Suprapubic skin (tissue), 4 donors: ENCODE data around the gene SLC30A7. TPM values are rescaled to one million over a fixed set of nuclear protein-coding genes. Genes with fewer than 3 reads are reported as not detected.
A peak's percentile ranks its signal among the peaks of the same experiment; 100 is the strongest.

ENCODE experiments used
- DNase-seq, 2 donors: peaks; one replicate each; pipeline ENCODE4 v3.0.0-alpha.2; 2019; ENCODE audit warnings: low spot score in 2 of 2
- H3K27ac ChIP-seq: fragments of 200-600 bp; sonication (generic); one replicate; pipeline ENCODE4 v1.5.1; 2019
- H3K27me3 ChIP-seq: fragments of 200-600 bp; sonication (generic); one replicate; pipeline ENCODE4 v1.5.1; 2019
- H3K36me3 ChIP-seq: fragments of 200-600 bp; sonication (generic); one replicate; pipeline ENCODE4 v1.5.1; 2019
- H3K4me1 ChIP-seq: fragments of 200-600 bp; sonication (generic); one replicate; pipeline ENCODE4 v1.5.1; 2019
- H3K4me3 ChIP-seq: fragments of 200-600 bp; sonication (generic); one replicate; pipeline ENCODE4 v1.5.1; 2019; ENCODE audit warnings: mild to moderate bottlenecking
- H3K9me3 ChIP-seq: fragments of 200-600 bp; sonication (generic); one replicate; pipeline ENCODE4 v1.5.1; 2019
- EP300 ChIP-seq: sonication (generic); formaldehyde crosslinking; IDR thresholded peaks from one replicate; pipeline ENCODE4 v1.6.1; 2017; ENCODE audit warnings: antibody characterized with exemption
- POLR2A ChIP-seq, 2 donors: fragments of 450-650 bp; IDR thresholded peaks; one replicate each; pipeline ENCODE4 v1.6.1; 2017; ENCODE audit warnings: antibody characterized with exemption in 2 of 2, mild to moderate bottlenecking in 2 of 2, moderate library complexity in 2 of 2
- POLR2AphosphoS5 ChIP-seq, 3 donors: sonication (generic); formaldehyde crosslinking; IDR thresholded peaks; one replicate each; pipeline ENCODE4 v1.6.1; 2017; ENCODE audit warnings: antibody characterized with exemption in 3 of 3
- WGBS: methylation state at CpG from one replicate; pipeline ENCODE4 v1.1.5; 2018; 5-methylcytosine and 5-hydroxymethylcytosine counted together
- total RNA-seq, 4 donors: library from RNA; depleted of rRNA; stranded (reverse); fragments of >200 nt; gene quantifications; one replicate each; pipeline ENCODE4 v1.1.0, GENCODE V29; 2016
- TF ChIP-seq, protein P1 (sequence below), 2 donors: fragments of 200-600 bp in 1 of 2; fragments of 450-650 bp in 1 of 2; sonication (generic) in 1 of 2; IDR thresholded peaks; one replicate each; pipeline ENCODE4 v1.5.1; 2016 to 2019; ENCODE audit warnings: antibody characterized with exemption in 2 of 2, mild to moderate bottlenecking in 1 of 2, moderate library complexity in 1 of 2

SLC30A7 gene
- total RNA-seq, 4 donors from 2014 or later, result 16.4 to 22.5 (median 19.5) TPM

DNA sequence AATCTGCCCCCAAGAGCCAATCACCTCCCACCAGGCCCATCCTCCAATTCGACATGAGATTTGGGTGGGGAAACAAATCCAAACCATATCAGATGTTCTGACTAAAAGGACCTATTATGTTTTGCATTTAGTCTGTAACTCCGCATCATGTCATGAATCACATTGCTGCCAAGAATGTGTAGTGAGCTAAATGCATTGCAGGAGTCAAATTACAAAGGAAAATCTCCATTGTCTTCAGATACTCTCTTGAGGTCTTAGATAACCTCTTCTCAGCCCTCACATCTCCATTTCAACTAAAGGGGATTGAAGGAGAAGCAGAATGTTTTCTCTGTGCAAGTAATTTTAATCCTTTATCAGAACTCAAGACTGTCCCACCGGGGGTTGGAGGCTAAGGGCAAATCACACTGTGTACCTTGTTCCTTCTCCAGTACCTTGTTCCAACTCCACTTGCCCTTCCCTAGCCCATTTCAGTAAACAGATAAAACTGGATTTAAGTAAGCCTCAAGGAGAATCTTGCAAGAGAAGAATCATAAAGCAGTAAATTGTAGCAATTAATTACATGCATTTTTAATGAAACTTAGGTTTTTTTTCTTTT is 35.4 kb upstream of the SLC30A7 start:
- WGBS, result 64% methylated on average over 3 of the region's 3 CpGs
- TF ChIP-seq POLR2A (IDR thresholded peaks at IDR 0.05), result no peak
- no peak for TF ChIP-seq POLR2AphosphoS5 (IDR thresholded peaks at IDR 0.05)
- no peak for TF ChIP-seq EP300
- TF ChIP-seq, protein P1, sequence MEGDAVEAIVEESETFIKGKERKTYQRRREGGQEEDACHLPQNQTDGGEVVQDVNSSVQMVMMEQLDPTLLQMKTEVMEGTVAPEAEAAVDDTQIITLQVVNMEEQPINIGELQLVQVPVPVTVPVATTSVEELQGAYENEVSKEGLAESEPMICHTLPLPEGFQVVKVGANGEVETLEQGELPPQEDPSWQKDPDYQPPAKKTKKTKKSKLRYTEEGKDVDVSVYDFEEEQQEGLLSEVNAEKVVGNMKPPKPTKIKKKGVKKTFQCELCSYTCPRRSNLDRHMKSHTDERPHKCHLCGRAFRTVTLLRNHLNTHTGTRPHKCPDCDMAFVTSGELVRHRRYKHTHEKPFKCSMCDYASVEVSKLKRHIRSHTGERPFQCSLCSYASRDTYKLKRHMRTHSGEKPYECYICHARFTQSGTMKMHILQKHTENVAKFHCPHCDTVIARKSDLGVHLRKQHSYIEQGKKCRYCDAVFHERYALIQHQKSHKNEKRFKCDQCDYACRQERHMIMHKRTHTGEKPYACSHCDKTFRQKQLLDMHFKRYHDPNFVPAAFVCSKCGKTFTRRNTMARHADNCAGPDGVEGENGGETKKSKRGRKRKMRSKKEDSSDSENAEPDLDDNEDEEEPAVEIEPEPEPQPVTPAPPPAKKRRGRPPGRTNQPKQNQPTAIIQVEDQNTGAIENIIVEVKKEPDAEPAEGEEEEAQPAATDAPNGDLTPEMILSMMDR (IDR thresholded peaks at IDR 0.05), result no peak
- no peak for DNase-seq

DNA sequence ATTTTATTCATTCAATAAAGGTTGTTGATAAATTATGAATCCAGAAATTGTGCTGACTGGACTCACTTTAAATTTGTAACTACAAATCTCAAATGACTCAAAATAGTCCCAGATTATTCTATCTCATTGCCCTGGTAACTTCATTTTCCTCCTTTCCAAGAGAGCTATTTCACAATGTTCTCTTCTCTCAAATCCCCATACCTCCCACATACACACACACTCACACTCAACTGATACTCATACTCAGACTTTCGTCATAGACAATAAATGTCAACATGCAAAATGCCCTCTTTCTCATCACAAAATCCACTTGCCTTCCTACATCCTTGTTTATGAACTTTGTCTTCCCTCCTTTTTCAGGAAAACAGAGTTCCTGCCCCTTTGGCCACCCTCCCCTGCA is 34.5 kb upstream of the SLC30A7 start:
- peaks cover 3% of the 10 kb centered on the region for H3K4me1 ChIP-seq
- H3K4me3 ChIP-seq, result no peak overlapping the region
- H3K27ac ChIP-seq, result no peak overlapping the region
- 90% methylated on average over 1 of the region's 1 CpG for WGBS
- H3K9me3 ChIP-seq, result no peaks in the 10 kb centered on the region
- TF ChIP-seq POLR2AphosphoS5 (IDR thresholded peaks at IDR 0.05) (no peak), POLR2A (IDR thresholded peaks at IDR 0.05) (no peak), EP300 (no peak)
- TF ChIP-seq, protein P1 (IDR thresholded peaks at IDR 0.05), result no peak
- H3K36me3 ChIP-seq, result no peaks in the 10 kb centered on the region
- no peaks in the 10 kb centered on the region for H3K27me3 ChIP-seq
- no peak for DNase-seq

More for the DNA sequence above, 35.4 kb upstream of the SLC30A7 start:
- no peaks in the 10 kb centered on the region for H3K4me1 ChIP-seq
- no peak overlapping the region for H3K27ac ChIP-seq
- H3K27me3 ChIP-seq, result no peaks in the 10 kb centered on the region
- H3K4me3 ChIP-seq, result no peak overlapping the region
- H3K36me3 ChIP-seq, result no peaks in the 10 kb centered on the region
- H3K9me3 ChIP-seq, result no peaks in the 10 kb centered on the region

DNA sequence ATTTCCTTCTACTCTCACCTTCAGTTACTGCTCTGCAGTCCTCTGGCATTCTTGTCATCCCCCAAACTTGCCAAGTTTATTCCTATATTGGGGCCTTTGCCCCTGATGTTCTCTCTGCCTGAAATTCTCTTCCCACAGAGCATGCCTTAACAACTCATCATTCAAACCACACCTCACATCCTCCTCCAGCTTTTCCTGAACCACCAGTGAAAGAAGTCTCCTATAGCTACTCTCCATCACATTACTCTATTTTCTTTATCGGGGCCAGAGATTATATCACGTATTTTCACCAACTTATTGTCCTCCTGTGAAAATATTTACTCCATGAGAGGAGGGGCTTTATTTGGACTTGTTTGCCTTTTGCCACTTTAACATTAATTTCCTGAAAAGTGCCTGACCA is 33.3 kb upstream of the SLC30A7 start:
- no peak overlapping the region for H3K27ac ChIP-seq
- H3K4me3 ChIP-seq, result no peak overlapping the region
- H3K36me3 ChIP-seq, result no peaks in the 10 kb centered on the region
- no peak for DNase-seq
- 85% methylated on average over 2 of the region's 2 CpGs for WGBS
- TF ChIP-seq POLR2AphosphoS5 (IDR thresholded peaks at IDR 0.05) (no peak), EP300 (no peak), POLR2A (IDR thresholded peaks at IDR 0.05) (no peak)
- TF ChIP-seq, protein P1 (IDR thresholded peaks at IDR 0.05), result no peak
- H3K27me3 ChIP-seq, result no peaks in the 10 kb centered on the region
- peaks cover 3% of the 10 kb centered on the region for H3K4me1 ChIP-seq
- H3K9me3 ChIP-seq, result no peaks in the 10 kb centered on the region

DNA sequence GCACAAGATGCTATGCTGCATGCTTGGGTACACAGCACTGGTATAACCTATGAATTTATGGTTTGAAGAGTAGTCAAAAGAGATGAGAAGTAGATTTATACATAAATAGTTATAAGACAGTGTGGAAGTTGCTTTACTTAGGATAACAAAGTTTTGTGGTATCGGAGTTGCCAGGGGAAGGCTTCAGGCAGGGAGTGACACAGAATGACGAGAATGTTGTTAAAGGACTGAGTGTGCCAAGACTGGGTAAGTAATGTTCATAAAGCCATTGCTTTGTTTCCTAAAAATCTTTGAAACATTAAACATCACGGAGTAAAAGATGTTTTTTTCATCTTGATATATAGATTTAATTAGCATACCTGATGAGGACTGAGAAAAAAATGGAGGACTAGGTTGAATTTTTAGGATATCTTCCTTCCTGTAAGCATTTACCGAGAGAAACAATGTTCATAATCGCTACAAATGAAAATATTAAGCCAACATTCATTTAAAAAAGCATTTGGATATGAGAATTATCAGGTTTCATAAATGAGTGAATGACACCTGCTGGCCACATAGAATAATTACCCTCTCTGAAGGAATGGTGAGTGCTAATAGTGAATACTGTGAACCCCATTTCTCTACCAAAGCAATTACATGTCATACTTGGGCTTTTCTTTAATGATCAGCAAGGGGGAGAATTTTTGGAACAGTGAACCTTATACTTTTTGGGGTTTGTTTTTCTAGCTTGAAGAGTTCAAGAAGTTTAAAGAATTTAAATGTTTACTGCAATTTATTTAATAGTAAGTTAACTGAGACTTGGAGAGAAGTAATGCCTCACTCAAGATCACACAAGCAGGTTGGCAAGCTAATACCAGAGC is 29.6 kb upstream of the SLC30A7 start:
- no peak for DNase-seq
- Histone ChIP-seq H3K4me3 (no peak overlapping the region), H3K27ac (no peak overlapping the region), H3K4me1 (peaks cover 5% of the 10 kb centered on the region), H3K36me3 (no peaks in the 10 kb centered on the region), H3K27me3 (no peaks in the 10 kb centered on the region), H3K9me3 (no peaks in the 10 kb centered on the region)
- WGBS, result 19% methylated on average over 5 of the region's 5 CpGs
- TF ChIP-seq, protein P1 (IDR thresholded peaks at IDR 0.05), result peak; percentile 14 to 30
- no peak for TF ChIP-seq EP300

DNA sequence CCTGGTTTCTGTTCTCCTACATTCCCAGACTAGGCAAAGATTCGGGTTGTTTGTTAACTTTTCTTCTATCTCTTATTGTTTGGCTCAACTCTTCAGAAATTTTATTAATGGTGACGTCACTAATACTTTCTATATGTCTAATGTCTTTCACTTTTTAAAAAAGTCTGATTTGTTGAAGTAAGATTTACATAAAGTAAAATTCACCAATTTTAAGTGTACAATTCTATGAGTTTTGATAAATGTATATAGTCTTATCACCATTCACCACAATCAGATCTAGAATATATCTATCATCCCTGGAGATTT is 29.0 kb upstream of the SLC30A7 start:
- no peaks in the 10 kb centered on the region for H3K9me3 ChIP-seq
- H3K4me3 ChIP-seq, result no peak overlapping the region
- 64% methylated on average over 2 of the region's 2 CpGs for WGBS
- DNase-seq, result no peak
- no peak overlapping the region for H3K27ac ChIP-seq
- no peaks in the 10 kb centered on the region for H3K27me3 ChIP-seq
- H3K4me1 ChIP-seq, result peaks cover 5% of the 10 kb centered on the region
- H3K36me3 ChIP-seq, result no peaks in the 10 kb centered on the region
- TF ChIP-seq, protein P1 (IDR thresholded peaks at IDR 0.05), result no peak
- TF ChIP-seq POLR2A (IDR thresholded peaks at IDR 0.05), result no peak
- no peak for TF ChIP-seq EP300
- no peak for TF ChIP-seq POLR2AphosphoS5 (IDR thresholded peaks at IDR 0.05)
